CD14-positive monocyte (primary cell): ENCODE measurements around the gene ACSBG1. TPM values are rescaled to one million over a fixed set of nuclear protein-coding genes. Genes with fewer than 3 reads are reported as not detected.

ENCODE experiments used
- DNase-seq, 3 donors: peaks; one replicate each; pipeline ENCODE4 v3.0.0-alpha.2; 2011 to 2022
- H2AFZ ChIP-seq: 2 replicates; pipeline ENCODE4 v1.6.0; 2012; ENCODE audit warnings: mild to moderate bottlenecking, low read depth, low read length, inconsistent platforms; ENCODE audit not compliant: insufficient read depth, poor library complexity, severe bottlenecking
- H3K27ac ChIP-seq, 2 donors: 1 replicate in 1 of 2; 2 replicates in 1 of 2; pipeline ENCODE4 v1.5.1; 2012 to 2013; ENCODE audit warnings: low read length in 2 of 2, control low read depth in 1 of 2, inconsistent platforms in 1 of 2, low read depth in 1 of 2, mild to moderate bottlenecking in 1 of 2
- H3K27me3 ChIP-seq, 2 donors: one replicate each; pipeline versions ENCODE4 v1.6.0 to v1.6.1; 2011 to 2013; ENCODE audit warnings: low read length in 2 of 2; ENCODE audit not compliant: control insufficient read depth in 2 of 2, insufficient read depth in 2 of 2
- H3K36me3 ChIP-seq, 2 donors: replicated peaks in 1 of 2; 1 replicate in 1 of 2; 2 replicates in 1 of 2; pipeline versions ENCODE4 v1.5.1 to v1.6.1; 2012 to 2013; ENCODE audit warnings: low read length in 2 of 2, control low read depth in 1 of 2, inconsistent platforms in 1 of 2, mild to moderate bottlenecking in 1 of 2; ENCODE audit not compliant: insufficient read depth in 2 of 2, control insufficient read depth in 1 of 2
- H3K4me1 ChIP-seq, 2 donors: 1 replicate in 1 of 2; 2 replicates in 1 of 2; pipeline versions ENCODE4 v1.5.1 to v1.6.1; 2012 to 2013; ENCODE audit warnings: low read length in 2 of 2, control low read depth in 1 of 2, inconsistent platforms in 1 of 2, mild to moderate bottlenecking in 1 of 2, moderate library complexity in 1 of 2; ENCODE audit not compliant: insufficient read depth in 2 of 2, control insufficient read depth in 1 of 2
- H3K4me2 ChIP-seq: replicated peaks from 2 replicates; pipeline ENCODE3; 2012; ENCODE audit warnings: low read length, moderate library complexity, mild to moderate bottlenecking; ENCODE audit not compliant: poor library complexity, severe bottlenecking; ENCODE audit errors: extremely low read depth
- H3K4me3 ChIP-seq, 3 experiments: fragments of 200-600 bp in 1 of 3; sonication (generic) in 1 of 3; replicated peaks in 1 of 3; 1 replicate in 2 of 3; 2 replicates in 1 of 3; pipeline ENCODE4 v1.5.1; 2011 to 2013; ENCODE audit warnings: low read length in 3 of 3, mild to moderate bottlenecking in 3 of 3, control low read depth in 2 of 3, low read depth in 2 of 3, inconsistent platforms in 1 of 3, moderate library complexity in 1 of 3
- H3K79me2 ChIP-seq: 2 replicates; pipeline ENCODE4 v1.6.0; 2012; ENCODE audit warnings: mild to moderate bottlenecking, control low read depth, inconsistent platforms, low read length, moderate library complexity; ENCODE audit not compliant: insufficient read depth
- H3K9ac ChIP-seq: 2 replicates; pipeline ENCODE4 v1.6.0; 2017; ENCODE audit warnings: low read length, mild to moderate bottlenecking; ENCODE audit not compliant: insufficient read depth, poor library complexity, severe bottlenecking
- H3K9me3 ChIP-seq, 2 donors: replicated peaks in 1 of 2; 1 replicate in 1 of 2; 2 replicates in 1 of 2; pipeline versions ENCODE4 v1.5.1 to v1.6.1; 2012 to 2013; ENCODE audit warnings: low read length in 2 of 2, control low read depth in 1 of 2; ENCODE audit not compliant: control insufficient read depth in 1 of 2, insufficient read depth in 1 of 2
- H4K20me1 ChIP-seq: 2 replicates; pipeline ENCODE4 v1.6.0; 2012; ENCODE audit warnings: mild to moderate bottlenecking, low read length, control low read depth, moderate library complexity; ENCODE audit not compliant: insufficient read depth
- H3K27ac Mint-ChIP-seq, 7 donors: one replicate each; pipeline ENCODE4 v1.8.0; 2020; ENCODE audit warnings: mild to moderate bottlenecking in 7 of 7, mixed read lengths in 7 of 7, moderate library complexity in 6 of 7, inconsistent platforms in 2 of 7
- H3K27me3 Mint-ChIP-seq, 3 donors: one replicate each; pipeline ENCODE4 v1.8.0; 2021 to 2022; ENCODE audit warnings: low read depth in 3 of 3, mild to moderate bottlenecking in 3 of 3, mixed read lengths in 3 of 3, moderate library complexity in 3 of 3, inconsistent platforms in 1 of 3
- H3K36me3 Mint-ChIP-seq, 2 donors: one replicate each; pipeline ENCODE4 v1.8.0; 2020; ENCODE audit warnings: mixed read lengths in 2 of 2, inconsistent platforms in 1 of 2, mild to moderate bottlenecking in 1 of 2
- H3K4me1 Mint-ChIP-seq: one replicate; pipeline ENCODE4 v1.8.0; 2020; ENCODE audit warnings: mild to moderate bottlenecking, mixed read lengths
- H3K4me3 Mint-ChIP-seq, 2 donors: one replicate each; pipeline ENCODE4 v1.8.0; 2020; ENCODE audit warnings: mild to moderate bottlenecking in 2 of 2, mixed read lengths in 2 of 2, moderate library complexity in 1 of 2
- H3K9me3 Mint-ChIP-seq, 7 donors: one replicate each; pipeline ENCODE4 v1.8.0; 2020 to 2022; ENCODE audit warnings: mixed read lengths in 7 of 7, mild to moderate bottlenecking in 6 of 7, moderate library complexity in 6 of 7, inconsistent platforms in 2 of 7
- CTCF ChIP-seq: fragments of 200-600 bp; IDR thresholded peaks from one replicate; pipeline ENCODE4 v1.8.0; 2022; ENCODE audit warnings: antibody characterized with exemption, mild to moderate bottlenecking
- whole genome bisulfite sequencing: methylation state at CpG from one replicate; pipeline ENCODE4 v1.1.5; 2013; ENCODE audit warnings: missing lambda C conversion rate; ENCODE audit not compliant: insufficient coverage; 5-methylcytosine and 5-hydroxymethylcytosine counted together
- intact Hi-C, 2 donors: fragments of 100-400 bp; cut with micrococcal nuclease; formaldehyde crosslinking; loops; one replicate each; pipeline versions ENCODE4 v1.15.0 to v1.15.1; 2023
- polyA plus RNA-seq, 3 donors: library from polyadenylated mRNA; depleted of rRNA in 1 of 3; unstranded in 2 of 3; stranded (reverse) in 1 of 3; fragments of 300-500 nt in 2 of 3; fragments of >200 nt in 1 of 3; fragmentation: Illumina TruSeq in 2 of 3; gene quantifications; 1 replicate in 2 of 3; 2 replicates in 1 of 3; pipeline ENCODE4 v1.2.3, GENCODE V29; 2012 to 2021

ACSBG1 gene
- polyA plus RNA-seq, 3 donors: 0.01 TPM; not detected in 2

- Mint-ChIP-seq H3K27ac (no peak overlapping the region), H3K4me3 (no peak overlapping the region), H3K36me3 (no peaks in the 10 kb centered on the region), H3K27me3 (peaks cover 0 to 2% (median 1%) of the 10 kb centered on the region in 3 donors), H3K4me1 (no peaks in the 10 kb centered on the region), H3K9me3 (no peaks in the 10 kb centered on the region)
- Histone ChIP-seq H4K20me1 (no peaks in the 10 kb centered on the region), H3K4me2 (no peak overlapping the region), H3K27me3 (no peaks in the 10 kb centered on the region), H3K9me3 (no peaks in the 10 kb centered on the region), H3K79me2 (no peaks in the 10 kb centered on the region), H3K4me1 (no peaks in the 10 kb centered on the region), H2AFZ (no peak overlapping the region), H3K4me3 (no peak overlapping the region), H3K36me3 (no peaks in the 10 kb centered on the region), H3K9ac (no peak overlapping the region), H3K27ac (no peak overlapping the region)
- no peak for DNase-seq
- WGBS: 96% methylated on average over 6 of the region's 7 CpGs
- intact Hi-C loops: no loop called here
- TF ChIP-seq CTCF: no peak
Measured at GRCh38 chr15:78216276-78217104, 17.9 kb downstream of the ACSBG1 start.

GRCh38 chr15:78213956-78214355 is 20.4 kb downstream of the ACSBG1 start:
- intact Hi-C loops: no loop called here
- no peaks in the 10 kb centered on the region for H4K20me1 ChIP-seq
- H3K9me3 Mint-ChIP-seq: no peaks in the 10 kb centered on the region
- TF ChIP-seq CTCF: no peak
- DNase-seq: no peak
- H3K4me1 Mint-ChIP-seq: no peaks in the 10 kb centered on the region
- peaks cover 0 to 4% (median 0%) of the 10 kb centered on the region in 3 donors for H3K27me3 Mint-ChIP-seq
- H3K27ac Mint-ChIP-seq: no peak overlapping the region
- no peaks in the 10 kb centered on the region for H3K36me3 ChIP-seq
- no peak overlapping the region for H3K4me3 Mint-ChIP-seq
- H3K9ac ChIP-seq: no peak overlapping the region
- no peak overlapping the region for H3K4me2 ChIP-seq
- H3K4me1 ChIP-seq: no peaks in the 10 kb centered on the region
- no peaks in the 10 kb centered on the region for H3K27me3 ChIP-seq
- H3K9me3 ChIP-seq: no peaks in the 10 kb centered on the region
- H3K36me3 Mint-ChIP-seq: no peaks in the 10 kb centered on the region
- no peaks in the 10 kb centered on the region for H3K79me2 ChIP-seq
- H2AFZ ChIP-seq: no peak overlapping the region
- WGBS: 92% methylated on average over 4 of the region's 4 CpGs
- H3K4me3 ChIP-seq: no peak overlapping the region
- no peak overlapping the region for H3K27ac ChIP-seq
